ENCODE results near the gene EARS2. TPM values are rescaled to one million over a fixed set of nuclear protein-coding genes. Genes with fewer than 3 reads are reported as not detected.

EARS2 gene
- polyA plus RNA-seq, 1 donor from 2014 or later, result 22.2 TPM

DNA sequence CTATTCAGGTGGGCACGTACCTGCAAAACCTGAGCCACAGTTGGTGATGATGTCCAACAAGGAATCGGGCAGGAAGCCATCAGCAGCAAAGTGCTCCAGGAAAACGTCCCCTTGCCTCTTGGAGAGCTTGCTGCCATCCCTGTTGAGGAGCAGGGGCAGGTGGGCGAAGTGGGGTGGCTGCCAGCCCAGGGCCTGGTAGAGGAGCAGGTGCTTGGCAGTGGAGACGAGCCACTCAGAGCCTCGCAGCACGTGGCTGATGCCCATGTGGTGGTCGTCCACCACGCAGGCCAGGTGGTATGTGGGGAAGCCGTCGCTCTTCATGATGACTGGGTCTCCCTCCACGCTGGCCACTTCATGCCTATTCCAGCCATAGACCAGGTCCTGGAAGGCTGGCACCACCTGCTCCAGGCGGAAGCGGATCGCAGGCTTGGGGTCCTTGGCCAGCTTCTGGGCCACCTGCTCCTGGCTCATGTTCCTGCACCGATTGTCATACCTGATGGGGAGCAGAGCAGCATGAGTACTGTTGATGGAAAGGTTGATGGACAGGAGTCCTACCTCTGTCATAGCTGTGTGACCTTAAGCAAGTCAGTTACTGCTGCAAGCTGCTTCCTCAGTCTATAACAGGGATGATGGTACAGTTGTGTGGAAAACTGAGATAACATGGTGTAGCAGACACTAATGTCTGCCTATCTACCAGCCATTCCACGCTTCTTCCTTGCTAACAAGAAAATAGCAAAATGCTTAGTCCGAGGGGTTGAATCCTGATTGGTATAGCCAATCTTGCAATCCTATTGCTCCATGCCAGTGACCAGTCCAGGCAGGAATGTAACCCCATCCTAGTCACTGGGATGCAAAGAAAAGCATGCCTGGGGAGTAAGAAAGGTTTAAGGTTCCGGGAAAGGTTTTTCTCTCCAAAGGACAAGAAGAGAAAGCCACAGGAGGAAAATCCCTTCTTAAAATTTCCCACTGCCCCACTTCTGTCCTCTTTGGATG, 22.0 kb downstream of the EARS2 start:
- no peaks in the 10 kb centered on the region for H3F3A ChIP-seq (ENCODE audit: insufficient read depth, low read length, poor library complexity, severe bottlenecking)
- no peaks in the 10 kb centered on the region for H3K79me2 ChIP-seq (replicated peaks; ENCODE audit: insufficient read depth, low read length)
- no peak overlapping the region for H3K4me2 ChIP-seq (ENCODE audit: low read length)
- no peak overlapping the region for H3K9ac ChIP-seq (ENCODE audit: low read length)
- no peak overlapping the region for H3K27ac ChIP-seq (ENCODE audit: low read length)
- TF ChIP-seq POLR2AphosphoS5 (IDR thresholded peaks at IDR 0.05) (no peak), TAF1 (IDR thresholded peaks at IDR 0.05; ENCODE audit: low read depth) (no peak), SMC3 (conservative IDR thresholded peaks at IDR 0.05; ENCODE audit: poor library complexity) (no peak), RAD21 (conservative IDR thresholded peaks at IDR 0.05) (no peak), EP300 (conservative IDR thresholded peaks at IDR 0.05; ENCODE audit: poor library complexity, severe bottlenecking) (no peak), MXI1 (conservative IDR thresholded peaks at IDR 0.05; ENCODE audit: poor library complexity, severe bottlenecking) (no peak), EZH2 (IDR thresholded peaks at IDR 0.05; ENCODE audit: borderline replicate concordance, insufficient read depth, low read length, poor library complexity, severe bottlenecking) (no peak)
- TF ChIP-seq, protein P1, sequence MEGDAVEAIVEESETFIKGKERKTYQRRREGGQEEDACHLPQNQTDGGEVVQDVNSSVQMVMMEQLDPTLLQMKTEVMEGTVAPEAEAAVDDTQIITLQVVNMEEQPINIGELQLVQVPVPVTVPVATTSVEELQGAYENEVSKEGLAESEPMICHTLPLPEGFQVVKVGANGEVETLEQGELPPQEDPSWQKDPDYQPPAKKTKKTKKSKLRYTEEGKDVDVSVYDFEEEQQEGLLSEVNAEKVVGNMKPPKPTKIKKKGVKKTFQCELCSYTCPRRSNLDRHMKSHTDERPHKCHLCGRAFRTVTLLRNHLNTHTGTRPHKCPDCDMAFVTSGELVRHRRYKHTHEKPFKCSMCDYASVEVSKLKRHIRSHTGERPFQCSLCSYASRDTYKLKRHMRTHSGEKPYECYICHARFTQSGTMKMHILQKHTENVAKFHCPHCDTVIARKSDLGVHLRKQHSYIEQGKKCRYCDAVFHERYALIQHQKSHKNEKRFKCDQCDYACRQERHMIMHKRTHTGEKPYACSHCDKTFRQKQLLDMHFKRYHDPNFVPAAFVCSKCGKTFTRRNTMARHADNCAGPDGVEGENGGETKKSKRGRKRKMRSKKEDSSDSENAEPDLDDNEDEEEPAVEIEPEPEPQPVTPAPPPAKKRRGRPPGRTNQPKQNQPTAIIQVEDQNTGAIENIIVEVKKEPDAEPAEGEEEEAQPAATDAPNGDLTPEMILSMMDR (IDR thresholded peaks at IDR 0.05; ENCODE audit: poor library complexity, severe bottlenecking), result no peak
- TF ChIP-seq, protein P2, sequence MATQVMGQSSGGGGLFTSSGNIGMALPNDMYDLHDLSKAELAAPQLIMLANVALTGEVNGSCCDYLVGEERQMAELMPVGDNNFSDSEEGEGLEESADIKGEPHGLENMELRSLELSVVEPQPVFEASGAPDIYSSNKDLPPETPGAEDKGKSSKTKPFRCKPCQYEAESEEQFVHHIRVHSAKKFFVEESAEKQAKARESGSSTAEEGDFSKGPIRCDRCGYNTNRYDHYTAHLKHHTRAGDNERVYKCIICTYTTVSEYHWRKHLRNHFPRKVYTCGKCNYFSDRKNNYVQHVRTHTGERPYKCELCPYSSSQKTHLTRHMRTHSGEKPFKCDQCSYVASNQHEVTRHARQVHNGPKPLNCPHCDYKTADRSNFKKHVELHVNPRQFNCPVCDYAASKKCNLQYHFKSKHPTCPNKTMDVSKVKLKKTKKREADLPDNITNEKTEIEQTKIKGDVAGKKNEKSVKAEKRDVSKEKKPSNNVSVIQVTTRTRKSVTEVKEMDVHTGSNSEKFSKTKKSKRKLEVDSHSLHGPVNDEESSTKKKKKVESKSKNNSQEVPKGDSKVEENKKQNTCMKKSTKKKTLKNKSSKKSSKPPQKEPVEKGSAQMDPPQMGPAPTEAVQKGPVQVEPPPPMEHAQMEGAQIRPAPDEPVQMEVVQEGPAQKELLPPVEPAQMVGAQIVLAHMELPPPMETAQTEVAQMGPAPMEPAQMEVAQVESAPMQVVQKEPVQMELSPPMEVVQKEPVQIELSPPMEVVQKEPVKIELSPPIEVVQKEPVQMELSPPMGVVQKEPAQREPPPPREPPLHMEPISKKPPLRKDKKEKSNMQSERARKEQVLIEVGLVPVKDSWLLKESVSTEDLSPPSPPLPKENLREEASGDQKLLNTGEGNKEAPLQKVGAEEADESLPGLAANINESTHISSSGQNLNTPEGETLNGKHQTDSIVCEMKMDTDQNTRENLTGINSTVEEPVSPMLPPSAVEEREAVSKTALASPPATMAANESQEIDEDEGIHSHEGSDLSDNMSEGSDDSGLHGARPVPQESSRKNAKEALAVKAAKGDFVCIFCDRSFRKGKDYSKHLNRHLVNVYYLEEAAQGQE (IDR thresholded peaks at IDR 0.05; ENCODE audit: borderline replicate concordance), result no peak
- no peaks in the 10 kb centered on the region for H4K20me1 ChIP-seq (ENCODE audit: insufficient read depth)
- no peaks in the 10 kb centered on the region for H3K9me3 ChIP-seq (ENCODE audit: low read length)
- H3K27me3 ChIP-seq (ENCODE audit: insufficient read depth, low read depth, low read length), result no peaks in the 10 kb centered on the region
- no peaks in the 10 kb centered on the region for H3K36me3 ChIP-seq (ENCODE audit: insufficient read depth, low read length)
- no peak overlapping the region for H3K4me3 ChIP-seq (ENCODE audit: low read length)
- H2AFZ ChIP-seq (ENCODE audit: low read depth, low read length), result no peak overlapping the region
- H3K9me2 ChIP-seq (ENCODE audit: insufficient read depth, low read length), result no peaks in the 10 kb centered on the region

DNA sequence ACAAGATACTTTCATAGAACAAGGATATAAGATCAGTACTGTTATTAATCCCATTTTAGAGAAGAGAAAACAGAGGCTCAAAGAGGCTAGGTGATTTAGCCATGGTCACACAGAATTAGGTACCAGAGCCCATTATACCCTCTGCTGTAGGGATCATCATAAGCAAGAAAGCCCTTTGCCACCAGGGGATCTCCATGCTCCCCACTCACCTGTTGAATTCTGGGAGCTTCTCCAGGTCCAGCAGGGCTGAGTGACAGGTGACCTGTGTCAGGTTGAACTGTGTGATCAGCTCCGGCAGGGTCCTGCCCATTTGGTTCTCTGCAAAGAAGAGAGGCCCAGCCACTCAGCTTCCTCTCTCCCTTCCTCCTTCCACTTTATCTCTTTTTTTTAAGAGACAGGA, 24.7 kb downstream of the EARS2 start:
- no peaks in the 10 kb centered on the region for H3K36me3 ChIP-seq (ENCODE audit: insufficient read depth, low read length)
- H3K4me3 ChIP-seq (ENCODE audit: low read length), result no peak overlapping the region
- no peaks in the 10 kb centered on the region for H3K9me3 ChIP-seq (ENCODE audit: low read length)
- no peaks in the 10 kb centered on the region for H3K9me2 ChIP-seq (ENCODE audit: insufficient read depth, low read length)
- no peak overlapping the region for H3K9ac ChIP-seq (ENCODE audit: low read length)
- H2AFZ ChIP-seq (ENCODE audit: low read depth, low read length), result no peak overlapping the region
- H3K27ac ChIP-seq (ENCODE audit: low read length), result no peak overlapping the region
- no peaks in the 10 kb centered on the region for H4K20me1 ChIP-seq (ENCODE audit: insufficient read depth)
- no peaks in the 10 kb centered on the region for H3K79me2 ChIP-seq (replicated peaks; ENCODE audit: insufficient read depth, low read length)
- no peak overlapping the region for H3K4me2 ChIP-seq (ENCODE audit: low read length)
- no peak for TF ChIP-seq RAD21 (conservative IDR thresholded peaks at IDR 0.05)
- TF ChIP-seq POLR2AphosphoS5 (IDR thresholded peaks at IDR 0.05), result no peak
- no peak for TF ChIP-seq EZH2 (IDR thresholded peaks at IDR 0.05; ENCODE audit: borderline replicate concordance, insufficient read depth, low read length, poor library complexity, severe bottlenecking)
- TF ChIP-seq, protein P1 (IDR thresholded peaks at IDR 0.05; ENCODE audit: poor library complexity, severe bottlenecking), result no peak
- no peak for TF ChIP-seq TAF1 (IDR thresholded peaks at IDR 0.05; ENCODE audit: low read depth)
- TF ChIP-seq, protein P2 (IDR thresholded peaks at IDR 0.05; ENCODE audit: borderline replicate concordance), result no peak
- no peak for TF ChIP-seq EP300 (conservative IDR thresholded peaks at IDR 0.05; ENCODE audit: poor library complexity, severe bottlenecking)
- no peak for TF ChIP-seq MXI1 (conservative IDR thresholded peaks at IDR 0.05; ENCODE audit: poor library complexity, severe bottlenecking)
- TF ChIP-seq SMC3 (conservative IDR thresholded peaks at IDR 0.05; ENCODE audit: poor library complexity), result no peak
- H3K27me3 ChIP-seq (ENCODE audit: insufficient read depth, low read depth, low read length), result no peaks in the 10 kb centered on the region
- H3F3A ChIP-seq (ENCODE audit: insufficient read depth, low read length, poor library complexity, severe bottlenecking), result no peaks in the 10 kb centered on the region
